K562 (cell line): ENCODE results near the gene CDT1. TPM values are rescaled to one million over a fixed set of nuclear protein-coding genes. Genes with fewer than 3 reads are reported as not detected.

Experiments used
- CBX8 ChIP-seq: fragments of 200-600 bp; sonication (generic); IDR thresholded peaks from 2 replicates; pipeline ENCODE4 v1.6.1; 2012; ENCODE audit warnings: borderline replicate concordance, mixed run types, low read depth, mild to moderate bottlenecking, moderate library complexity, mixed read lengths, low read length, control low read depth, inconsistent platforms; ENCODE audit not compliant: poor library complexity, severe bottlenecking; ENCODE audit errors: extremely low read depth
- FOXJ3 ChIP-seq: sonication (generic); formaldehyde crosslinking; IDR thresholded peaks from 2 replicates; pipeline ENCODE4 v1.4.0; 2020; ENCODE audit warnings: mild to moderate bottlenecking, missing genetic modification reagents
- NKRF ChIP-seq: fragments of 450-650 bp; IDR thresholded peaks from 2 replicates; pipeline ENCODE4 v1.6.1; 2016; ENCODE audit warnings: borderline replicate concordance
- NRF1 ChIP-seq, 2 experiments: fragments of 450-650 bp; IDR thresholded peaks in 1 of 2; conservative IDR thresholded peaks in 1 of 2; 2 replicates each; pipeline ENCODE4 v1.6.1; 2014; ENCODE audit warnings: mild to moderate bottlenecking in 2 of 2
- PHF21A ChIP-seq: fragments of 450-650 bp; IDR thresholded peaks from 2 replicates; pipeline ENCODE4 v1.6.1; 2017; ENCODE audit warnings: low read depth, borderline replicate concordance
- STAG1 ChIP-seq: sonication (generic); formaldehyde crosslinking; IDR thresholded peaks from 2 replicates; pipeline ENCODE4 v1.5.0; 2020; ENCODE audit warnings: missing genetic modification reagents, borderline replicate concordance
- ZNF347 ChIP-seq: fragments of 450-650 bp; formaldehyde crosslinking; IDR thresholded peaks from 2 replicates; pipeline ENCODE4 v1.4.0; 2020; ENCODE audit warnings: low read depth, mild to moderate bottlenecking, moderate library complexity
- ZNF778 ChIP-seq: fragments of 450-650 bp; formaldehyde crosslinking; IDR thresholded peaks from 2 replicates; pipeline ENCODE4 v1.4.0; 2020; ENCODE audit warnings: mild to moderate bottlenecking, moderate library complexity
- polyA plus RNA-seq, 8 experiments: library from polyadenylated mRNA; depleted of rRNA in 4 of 8; stranded (reverse) in 5 of 8; unstranded in 3 of 8; fragments of >200 nt; fragmentation: Nextera tagmentation in 2 of 8; fragmentation: Illumina TruSeq in 1 of 8; extraction: Ambion mirVana in 2 of 8; extraction: Trizol in 1 of 8; gene quantifications; 2 replicates each; pipeline versions ENCODE4 v1.2.1 to v1.2.3, GENCODE V29; 2011 to 2014; ENCODE audit warnings: inconsistent platforms in 1 of 8, missing spikeins in 1 of 8
- total RNA-seq, 7 experiments: library from RNA; depleted of rRNA in 6 of 7; stranded (reverse); fragments of >200 nt in 6 of 7; fragmentation: Illumina TruSeq in 2 of 7; extraction: Trizol in 2 of 7; gene quantifications; 2 replicates each; pipeline versions ENCODE4 v1.2.1 to v1.2.3, GENCODE V29; 2011 to 2021; ENCODE audit warnings: low replicate concordance in 1 of 7
- TF ChIP-seq, protein P1 (sequence below): fragments of 250-450 bp; sonication (Bioruptor Pico); IDR thresholded peaks from 2 replicates; pipeline ENCODE4 v1.5.0; 2022; ENCODE audit warnings: mild to moderate bottlenecking
- TF ChIP-seq, protein P2 (sequence below): fragments of 250-450 bp; sonication (Bioruptor Pico); IDR thresholded peaks from 2 replicates; pipeline ENCODE4 v1.4.0; 2020
- TF ChIP-seq, protein P3 (sequence below), 3 experiments: fragments of 200-800 bp in 1 of 3; fragments of 250-450 bp in 1 of 3; fragments of 450-650 bp in 1 of 3; sonication (Bioruptor Pico) in 1 of 3; sonication (Bioruptor generic) in 1 of 3; formaldehyde crosslinking in 1 of 3; IDR thresholded peaks; 2 replicates each; pipeline versions ENCODE4 v1.6.1 to v1.8.0; 2016 to 2022; ENCODE audit warnings: mild to moderate bottlenecking in 2 of 3, missing genetic modification characterization in 2 of 3, missing compliant biosample characterization in 1 of 3, moderate library complexity in 1 of 3

Gene CDT1
- total and polyA plus RNA-seq, 9 of the 15 experiments (the other 6 are each of a cell fraction or from before 2014, with no cell fraction given) = 0.92 to 178 (median 14.2) TPM

DNA sequence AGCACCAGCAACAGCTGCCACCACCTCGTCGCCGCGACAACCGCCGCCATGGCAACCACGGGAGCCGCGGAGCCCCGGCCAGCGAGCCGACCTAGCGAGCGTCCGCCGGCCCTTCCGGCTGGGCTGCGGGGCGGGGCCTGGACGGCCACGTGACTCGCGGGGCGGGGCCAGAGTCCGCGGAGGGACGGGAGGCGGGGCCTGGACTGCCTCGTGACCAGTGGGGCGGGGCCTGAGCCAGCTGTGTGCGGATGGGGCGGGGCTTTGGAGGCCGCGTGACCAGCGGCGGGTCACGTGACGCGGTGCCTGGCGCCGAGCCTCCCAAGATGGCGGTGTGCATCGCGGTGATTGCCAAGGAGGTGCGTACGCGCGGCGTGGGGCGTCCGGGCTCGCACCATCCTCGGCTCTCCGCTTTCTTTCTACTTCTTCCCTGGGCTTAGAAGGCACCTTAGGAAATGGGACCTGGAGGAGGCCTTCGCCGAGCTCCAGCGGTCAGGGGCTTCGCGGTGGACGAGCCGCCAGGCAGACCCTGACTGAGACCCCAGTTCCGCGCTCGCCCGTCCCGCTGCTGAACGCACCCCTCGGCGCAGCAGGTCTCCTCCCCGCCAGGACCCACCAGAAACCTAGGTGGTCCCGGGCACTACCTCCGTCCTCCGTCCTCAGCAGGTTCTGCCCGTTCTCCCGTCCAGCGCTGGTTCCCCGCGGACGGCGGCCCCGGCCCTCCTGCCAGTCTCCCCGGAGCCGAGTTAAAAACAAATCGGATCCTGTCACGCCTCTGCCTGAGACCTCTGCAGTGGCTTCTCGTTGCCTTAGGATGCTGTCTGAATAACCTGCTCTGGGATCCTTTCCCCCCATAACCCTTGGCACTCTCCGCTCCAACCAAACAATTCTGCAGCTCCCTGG is 53.5 kb downstream of the CDT1 start, which contains the start of the genes GALNS and TRAPPC2L (continued):
- TF ChIP-seq, protein P1, sequence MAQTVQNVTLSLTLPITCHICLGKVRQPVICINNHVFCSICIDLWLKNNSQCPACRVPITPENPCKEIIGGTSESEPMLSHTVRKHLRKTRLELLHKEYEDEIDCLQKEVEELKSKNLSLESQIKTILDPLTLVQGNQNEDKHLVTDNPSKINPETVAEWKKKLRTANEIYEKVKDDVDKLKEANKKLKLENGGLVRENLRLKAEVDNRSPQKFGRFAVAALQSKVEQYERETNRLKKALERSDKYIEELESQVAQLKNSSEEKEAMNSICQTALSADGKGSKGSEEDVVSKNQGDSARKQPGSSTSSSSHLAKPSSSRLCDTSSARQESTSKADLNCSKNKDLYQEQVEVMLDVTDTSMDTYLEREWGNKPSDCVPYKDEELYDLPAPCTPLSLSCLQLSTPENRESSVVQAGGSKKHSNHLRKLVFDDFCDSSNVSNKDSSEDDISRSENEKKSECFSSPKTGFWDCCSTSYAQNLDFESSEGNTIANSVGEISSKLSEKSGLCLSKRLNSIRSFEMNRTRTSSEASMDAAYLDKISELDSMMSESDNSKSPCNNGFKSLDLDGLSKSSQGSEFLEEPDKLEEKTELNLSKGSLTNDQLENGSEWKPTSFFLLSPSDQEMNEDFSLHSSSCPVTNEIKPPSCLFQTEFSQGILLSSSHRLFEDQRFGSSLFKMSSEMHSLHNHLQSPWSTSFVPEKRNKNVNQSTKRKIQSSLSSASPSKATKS (CRISPR knock-in tag) = no peak
- TF ChIP-seq, protein P2, sequence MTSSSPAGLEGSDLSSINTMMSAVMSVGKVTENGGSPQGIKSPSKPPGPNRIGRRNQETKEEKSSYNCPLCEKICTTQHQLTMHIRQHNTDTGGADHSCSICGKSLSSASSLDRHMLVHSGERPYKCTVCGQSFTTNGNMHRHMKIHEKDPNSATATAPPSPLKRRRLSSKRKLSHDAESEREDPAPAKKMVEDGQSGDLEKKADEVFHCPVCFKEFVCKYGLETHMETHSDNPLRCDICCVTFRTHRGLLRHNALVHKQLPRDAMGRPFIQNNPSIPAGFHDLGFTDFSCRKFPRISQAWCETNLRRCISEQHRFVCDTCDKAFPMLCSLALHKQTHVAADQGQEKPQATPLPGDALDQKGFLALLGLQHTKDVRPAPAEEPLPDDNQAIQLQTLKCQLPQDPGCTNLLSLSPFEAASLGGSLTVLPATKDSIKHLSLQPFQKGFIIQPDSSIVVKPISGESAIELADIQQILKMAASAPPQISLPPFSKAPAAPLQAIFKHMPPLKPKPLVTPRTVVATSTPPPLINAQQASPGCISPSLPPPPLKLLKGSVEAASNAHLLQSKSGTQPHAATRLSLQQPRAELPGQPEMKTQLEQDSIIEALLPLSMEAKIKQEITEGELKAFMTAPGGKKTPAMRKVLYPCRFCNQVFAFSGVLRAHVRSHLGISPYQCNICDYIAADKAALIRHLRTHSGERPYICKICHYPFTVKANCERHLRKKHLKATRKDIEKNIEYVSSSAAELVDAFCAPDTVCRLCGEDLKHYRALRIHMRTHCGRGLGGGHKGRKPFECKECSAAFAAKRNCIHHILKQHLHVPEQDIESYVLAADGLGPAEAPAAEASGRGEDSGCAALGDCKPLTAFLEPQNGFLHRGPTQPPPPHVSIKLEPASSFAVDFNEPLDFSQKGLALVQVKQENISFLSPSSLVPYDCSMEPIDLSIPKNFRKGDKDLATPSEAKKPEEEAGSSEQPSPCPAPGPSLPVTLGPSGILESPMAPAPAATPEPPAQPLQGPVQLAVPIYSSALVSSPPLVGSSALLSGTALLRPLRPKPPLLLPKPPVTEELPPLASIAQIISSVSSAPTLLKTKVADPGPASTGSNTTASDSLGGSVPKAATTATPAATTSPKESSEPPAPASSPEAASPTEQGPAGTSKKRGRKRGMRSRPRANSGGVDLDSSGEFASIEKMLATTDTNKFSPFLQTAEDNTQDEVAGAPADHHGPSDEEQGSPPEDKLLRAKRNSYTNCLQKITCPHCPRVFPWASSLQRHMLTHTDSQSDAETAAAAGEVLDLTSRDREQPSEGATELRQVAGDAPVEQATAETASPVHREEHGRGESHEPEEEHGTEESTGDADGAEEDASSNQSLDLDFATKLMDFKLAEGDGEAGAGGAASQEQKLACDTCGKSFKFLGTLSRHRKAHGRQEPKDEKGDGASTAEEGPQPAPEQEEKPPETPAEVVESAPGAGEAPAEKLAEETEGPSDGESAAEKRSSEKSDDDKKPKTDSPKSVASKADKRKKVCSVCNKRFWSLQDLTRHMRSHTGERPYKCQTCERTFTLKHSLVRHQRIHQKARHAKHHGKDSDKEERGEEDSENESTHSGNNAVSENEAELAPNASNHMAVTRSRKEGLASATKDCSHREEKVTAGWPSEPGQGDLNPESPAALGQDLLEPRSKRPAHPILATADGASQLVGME (CRISPR knock-in tag) = peak; percentile 78; the same call in 1 of the 2 replicates
- TF ChIP-seq, protein P3, sequence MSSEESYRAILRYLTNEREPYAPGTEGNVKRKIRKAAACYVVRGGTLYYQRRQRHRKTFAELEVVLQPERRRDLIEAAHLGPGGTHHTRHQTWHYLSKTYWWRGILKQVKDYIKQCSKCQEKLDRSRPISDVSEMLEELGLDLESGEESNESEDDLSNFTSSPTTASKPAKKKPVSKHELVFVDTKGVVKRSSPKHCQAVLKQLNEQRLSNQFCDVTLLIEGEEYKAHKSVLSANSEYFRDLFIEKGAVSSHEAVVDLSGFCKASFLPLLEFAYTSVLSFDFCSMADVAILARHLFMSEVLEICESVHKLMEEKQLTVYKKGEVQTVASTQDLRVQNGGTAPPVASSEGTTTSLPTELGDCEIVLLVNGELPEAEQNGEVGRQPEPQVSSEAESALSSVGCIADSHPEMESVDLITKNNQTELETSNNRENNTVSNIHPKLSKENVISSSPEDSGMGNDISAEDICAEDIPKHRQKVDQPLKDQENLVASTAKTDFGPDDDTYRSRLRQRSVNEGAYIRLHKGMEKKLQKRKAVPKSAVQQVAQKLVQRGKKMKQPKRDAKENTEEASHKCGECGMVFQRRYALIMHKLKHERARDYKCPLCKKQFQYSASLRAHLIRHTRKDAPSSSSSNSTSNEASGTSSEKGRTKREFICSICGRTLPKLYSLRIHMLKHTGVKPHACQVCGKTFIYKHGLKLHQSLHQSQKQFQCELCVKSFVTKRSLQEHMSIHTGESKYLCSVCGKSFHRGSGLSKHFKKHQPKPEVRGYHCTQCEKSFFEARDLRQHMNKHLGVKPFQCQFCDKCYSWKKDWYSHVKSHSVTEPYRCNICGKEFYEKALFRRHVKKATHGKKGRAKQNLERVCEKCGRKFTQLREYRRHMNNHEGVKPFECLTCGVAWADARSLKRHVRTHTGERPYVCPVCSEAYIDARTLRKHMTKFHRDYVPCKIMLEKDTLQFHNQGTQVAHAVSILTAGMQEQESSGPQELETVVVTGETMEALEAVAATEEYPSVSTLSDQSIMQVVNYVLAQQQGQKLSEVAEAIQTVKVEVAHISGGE (CRISPR knock-in tag; IDR thresholded peaks at IDR 0.05) = peak in 1 of 3 experiments; percentile 55; a peak in 1 of 6 replicates
- no peak for TF ChIP-seq CBX8
- TF ChIP-seq NKRF = peak; percentile 93
- TF ChIP-seq ZNF347 (CRISPR knock-in tag) = no peak
- TF ChIP-seq NRF1 (conservative IDR thresholded peaks at IDR 0.05 in 1 of 2, IDR thresholded peaks at IDR 0.05 in 1 of 2) = peak; percentile 55 to 56; a peak in 2 of 4 replicates
- TF ChIP-seq STAG1 = no peak
- no peak for TF ChIP-seq PHF21A
- TF ChIP-seq ZNF778 (CRISPR knock-in tag) = no peak
- TF ChIP-seq FOXJ3 = no peak
